Small intestine (tissue), 7 donors: ENCODE results near the gene TULP4. TPM values are rescaled to one million over a fixed set of nuclear protein-coding genes. Genes with fewer than 3 reads are reported as not detected.
"Not testable (repeated sequence)": the region's sequence is repeated elsewhere in the genome, so short reads cannot be mapped to it uniquely, and the experiment has no call there.

ENCODE experiments used
- DNase-seq, 2 donors: peaks; one replicate each; pipeline versions ENCODE4 v3.0.0 to v3.0.0-alpha.2; 2013
- FAIRE-seq: peaks from 2 replicates; lab custom pipeline; 2012; peaks lifted over from hg19 to GRCh38; lab: Jason Lieb, UNC
- H3K27ac ChIP-seq, 3 donors: one replicate each; pipeline ENCODE4 v1.5.1; 2013; ENCODE audit warnings: low read length in 2 of 3, mild to moderate bottlenecking in 2 of 3, control low read depth in 1 of 3, inconsistent platforms in 1 of 3, low read depth in 1 of 3, moderate library complexity in 1 of 3
- H3K27me3 ChIP-seq, 3 donors: one replicate each; pipeline ENCODE4 v1.6.1; 2013; ENCODE audit warnings: low read length in 3 of 3, inconsistent platforms in 1 of 3; ENCODE audit not compliant: control insufficient read depth in 3 of 3, insufficient read depth in 3 of 3
- H3K36me3 ChIP-seq, 3 donors: one replicate each; pipeline ENCODE4 v1.6.1; 2013; ENCODE audit warnings: low read length in 3 of 3, inconsistent platforms in 1 of 3, low read depth in 1 of 3, mild to moderate bottlenecking in 1 of 3, moderate library complexity in 1 of 3; ENCODE audit not compliant: control insufficient read depth in 3 of 3, insufficient read depth in 2 of 3
- H3K4me1 ChIP-seq, 3 donors: one replicate each; pipeline ENCODE4 v1.6.1; 2013; ENCODE audit warnings: low read length in 2 of 3, inconsistent platforms in 1 of 3, low read depth in 1 of 3, mild to moderate bottlenecking in 1 of 3, moderate library complexity in 1 of 3; ENCODE audit not compliant: control insufficient read depth in 3 of 3, insufficient read depth in 2 of 3
- H3K4me3 ChIP-seq, 3 donors: one replicate each; pipeline ENCODE4 v1.5.1; 2013; ENCODE audit warnings: low read length in 3 of 3, control low read depth in 1 of 3, inconsistent platforms in 1 of 3, low read depth in 1 of 3, mild to moderate bottlenecking in 1 of 3, moderate library complexity in 1 of 3
- H3K9me3 ChIP-seq, 2 donors: one replicate each; pipeline ENCODE4 v1.6.1; 2013; ENCODE audit warnings: low read depth in 1 of 2, low read length in 1 of 2; ENCODE audit not compliant: control insufficient read depth in 2 of 2, insufficient read depth in 1 of 2
- WGBS, 3 donors: extraction: QIAGEN DNeasy Blood & Tissue Kit; methylation state at CpG; one replicate each; pipeline ENCODE4 v1.1.7; 2013; 5-methylcytosine and 5-hydroxymethylcytosine counted together
- polyA plus RNA-seq, 4 donors: library from polyadenylated mRNA; stranded (reverse) in 3 of 4; unstranded in 1 of 4; fragments of 200-250 nt in 3 of 4; fragments of 120-200 nt in 1 of 4; gene quantifications; one replicate each; pipeline versions ENCODE4 v1.2.1 to v1.2.3, GENCODE V29; 2013
- donor health status: healthy with polysubstance abuse.
- donor health status: control.
- donor health status: control.
- donor health status: Bipolar disorder and iron deficiency.
- donor health status: healthy.

The TULP4 gene
- polyA plus RNA-seq, 4 donors, result 7.2 to 30.7 (median 10.7) TPM

DNA sequence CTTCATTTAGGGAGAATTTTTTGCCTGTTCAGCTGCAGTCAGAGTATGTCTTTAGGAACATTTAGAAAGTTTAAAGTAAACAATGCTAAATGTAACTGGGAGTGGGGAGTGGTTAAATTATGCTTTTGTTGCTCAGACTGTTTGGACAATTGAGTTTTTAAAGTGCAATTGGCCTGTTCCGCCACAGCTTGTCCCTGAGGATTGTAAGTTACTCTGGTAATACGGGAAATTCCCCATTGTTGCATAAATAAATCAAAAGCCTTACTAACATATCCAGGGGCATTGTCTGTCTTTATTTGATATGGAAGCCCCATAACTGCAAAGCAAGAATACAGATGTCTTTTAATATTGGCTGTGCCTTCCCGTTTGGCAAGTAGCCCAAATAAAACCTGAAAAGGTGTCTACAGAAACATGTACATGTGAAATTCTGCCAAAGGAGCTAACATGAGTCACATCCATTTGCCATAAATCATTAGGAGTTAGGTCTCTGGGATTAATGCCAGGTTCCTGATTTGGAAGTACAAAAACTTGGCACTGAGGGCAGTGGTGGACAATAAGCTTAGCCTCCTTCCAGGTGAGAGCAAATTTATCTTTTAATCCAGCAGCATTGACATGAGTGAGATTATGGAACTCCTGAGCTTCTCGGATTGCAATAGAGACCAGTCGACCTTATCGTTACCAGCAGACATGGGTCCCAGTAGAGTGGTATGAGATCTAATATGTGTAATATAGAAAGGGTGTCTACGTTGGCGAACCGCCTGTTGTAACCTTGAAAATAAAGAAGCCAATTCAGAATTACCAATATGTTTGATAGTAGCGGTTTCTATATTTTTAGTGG lies 11.7 kb upstream of the TULP4 start:
- H3K27ac ChIP-seq, result peak overlapping the region in 1 of 3 donors; percentile 55
- H3K9me3 ChIP-seq, result peaks cover 0 to 64% of the 10 kb centered on the region in 2 donors
- not testable (repeated sequence) for H3K27me3 ChIP-seq, H3K4me3 ChIP-seq, FAIRE-seq
- DNase-seq, result peak in 1 of 2 donors; percentile 95
- peaks cover 0 to 22% (median 6%) of the 10 kb centered on the region in 3 donors for H3K36me3 ChIP-seq
- 64 to 78% (median 75%) methylated on average over 10 of the region's 10 CpGs for WGBS, 3 donors
- H3K4me1 ChIP-seq, result peaks cover 3 to 13% (median 3%) of the 10 kb centered on the region in 3 donors

- H3K27me3 ChIP-seq, FAIRE-seq: not testable (repeated sequence)
- H3K36me3 ChIP-seq, result peaks cover 0 to 23% (median 6%) of the 10 kb centered on the region in 3 donors
- peak in 1 of 2 donors; percentile 31 for DNase-seq
- peaks cover 0 to 58% of the 10 kb centered on the region in 2 donors for H3K9me3 ChIP-seq
- peaks cover 3 to 13% (median 3%) of the 10 kb centered on the region in 3 donors for H3K4me1 ChIP-seq
- H3K27ac ChIP-seq, result peak overlapping the region in 1 of 3 donors; percentile 77
- WGBS, 3 donors, result 89 to 94% (median 90%) methylated on average over 4 of the region's 4 CpGs
- H3K4me3 ChIP-seq, result peak overlapping the region in 1 of 3 donors; percentile 50
Measured at GRCh38 chr6:158301561-158301960, 10.7 kb upstream of the TULP4 start.

- Histone ChIP-seq H3K27ac (peak overlapping the region; percentile 34 to 77 (median 64)), H3K4me3 (peak overlapping the region in 1 of 3 donors; percentile 50), H3K4me1 (peaks cover 3 to 13% (median 3%) of the 10 kb centered on the region in 3 donors), H3K36me3 (peaks cover 0 to 23% (median 6%) of the 10 kb centered on the region in 3 donors), H3K9me3 (peaks cover 0 to 55% of the 10 kb centered on the region in 2 donors)
- DNase-seq, FAIRE-seq, H3K27me3 ChIP-seq: not testable (repeated sequence)
- WGBS, 3 donors, result 63 to 75% (median 64%) methylated on average over 7 of the region's 7 CpGs
Measured at GRCh38 chr6:158302195-158302796, 10.0 kb upstream of the TULP4 start.

- Histone ChIP-seq H3K27me3 (no peaks in the 10 kb centered on the region), H3K4me3 (peak overlapping the region in 1 of 3 donors; percentile 50), H3K4me1 (peaks cover 3 to 13% (median 3%) of the 10 kb centered on the region in 3 donors), H3K27ac (peak overlapping the region; percentile 50 to 83 (median 64)), H3K9me3 (peaks cover 0 to 51% of the 10 kb centered on the region in 2 donors), H3K36me3 (peaks cover 0 to 24% (median 6%) of the 10 kb centered on the region in 3 donors)
- FAIRE-seq (no peak), DNase-seq (peak; percentile 78 to 85)
- 14 to 59% (median 41%) methylated on average over 7 of the region's 7 CpGs for WGBS, 3 donors
Measured at GRCh38 chr6:158303210-158303731, 9.0 kb upstream of the TULP4 start.

- Histone ChIP-seq H3K27ac (peak overlapping the region in 1 of 3 donors; percentile 83), H3K4me3 (no peak overlapping the region), H3K27me3 (no peaks in the 10 kb centered on the region), H3K4me1 (peaks cover 3 to 13% (median 3%) of the 10 kb centered on the region in 3 donors), H3K36me3 (peaks cover 0 to 18% (median 1%) of the 10 kb centered on the region in 3 donors), H3K9me3 (peaks cover 0 to 42% of the 10 kb centered on the region in 2 donors)
- FAIRE-seq (no peak), DNase-seq (no peak)
Measured at GRCh38 chr6:158304254-158304653, 8.0 kb upstream of the TULP4 start.

DNA sequence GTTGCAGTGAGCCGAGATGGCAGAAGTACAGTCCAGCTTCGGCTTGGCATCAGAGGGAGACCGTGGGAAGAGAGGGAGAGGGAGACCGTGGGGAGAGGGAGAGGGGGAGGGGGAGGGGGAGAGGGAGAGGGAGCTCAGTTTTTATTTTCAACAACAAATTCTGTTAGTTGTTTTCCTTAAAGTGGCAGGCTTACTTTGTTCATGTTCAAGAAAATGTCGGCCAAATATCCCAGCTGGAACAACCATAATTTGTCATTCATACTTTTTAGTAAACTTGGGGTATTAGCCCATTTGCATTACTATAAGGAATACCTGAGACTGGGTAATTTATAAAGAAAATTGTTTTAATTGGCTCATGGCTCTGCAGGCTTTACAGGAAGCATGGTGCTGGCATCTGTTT lies 2.5 kb upstream of the TULP4 start:
- Histone ChIP-seq H3K36me3 (peaks cover 0 to 36% (median 5%) of the 10 kb centered on the region in 3 donors), H3K4me1 (no peaks in the 10 kb centered on the region), H3K27ac (no peak overlapping the region), H3K4me3 (no peak overlapping the region), H3K9me3 (peaks cover 0 to 25% of the 10 kb centered on the region in 2 donors), H3K27me3 (no peaks in the 10 kb centered on the region)
- no peak for FAIRE-seq
- WGBS, 3 donors, result 92 to 100% (median 94%) methylated on average over 3 to 5 of the region's 5 CpGs
- DNase-seq, result no peak

GRCh38 chr6:158311193-158311592 lies 1.1 kb upstream of the TULP4 start:
- Histone ChIP-seq H3K27ac (no peak overlapping the region), H3K9me3 (peaks cover 0 to 24% of the 10 kb centered on the region in 2 donors), H3K4me3 (no peak overlapping the region), H3K4me1 (no peaks in the 10 kb centered on the region), H3K27me3 (no peaks in the 10 kb centered on the region), H3K36me3 (peaks cover 3 to 33% (median 5%) of the 10 kb centered on the region in 3 donors)
- no peak for FAIRE-seq
- no peak for DNase-seq
- WGBS, 3 donors, result 73 to 85% (median 79%) methylated on average over 8 of the region's 8 CpGs

DNA sequence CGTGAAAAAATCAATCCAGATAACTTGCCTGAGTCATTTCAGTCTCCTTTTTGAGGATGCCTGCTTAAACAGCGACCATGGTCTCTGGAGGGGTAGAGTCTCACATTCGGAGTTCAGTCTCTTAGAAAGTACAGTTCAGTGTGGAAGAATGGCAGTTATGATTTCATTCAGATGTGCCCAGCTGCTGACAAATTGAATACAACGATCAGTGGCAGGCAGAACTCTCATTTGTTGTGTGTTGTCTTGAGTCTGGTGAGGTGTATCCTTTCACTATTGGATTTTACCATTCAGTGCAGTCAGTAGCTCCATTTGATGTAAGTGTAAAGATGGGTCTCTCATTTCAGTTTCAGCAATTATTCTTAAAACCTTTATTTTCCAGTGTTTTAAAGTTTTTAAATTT lies 639 bp upstream of the TULP4 start:
- 74 to 81% (median 76%) methylated on average over 4 of the region's 4 CpGs for WGBS, 3 donors
- H3K4me3 ChIP-seq, result no peak overlapping the region
- DNase-seq (no peak), FAIRE-seq (no peak)
- no peaks in the 10 kb centered on the region for H3K27me3 ChIP-seq
- no peaks in the 10 kb centered on the region for H3K4me1 ChIP-seq
- H3K9me3 ChIP-seq, result peaks cover 0 to 24% of the 10 kb centered on the region in 2 donors
- peaks cover 3 to 34% (median 5%) of the 10 kb centered on the region in 3 donors for H3K36me3 ChIP-seq
- no peak overlapping the region for H3K27ac ChIP-seq
